K562 (cell line): ENCODE data around the gene GRPEL2. TPM values are rescaled to one million over a fixed set of nuclear protein-coding genes. Genes with fewer than 3 reads are reported as not detected.

Experiments used
- FOXO4 ChIP-seq: fragments of 450-650 bp; formaldehyde crosslinking; IDR thresholded peaks from 2 replicates; pipeline ENCODE4 v1.4.0; 2020; ENCODE audit warnings: mild to moderate bottlenecking, moderate library complexity
- HDAC1 ChIP-seq, 2 experiments: fragments of 450-650 bp; IDR thresholded peaks; 2 replicates each; pipeline ENCODE4 v1.6.1; 2016 to 2017; ENCODE audit warnings: inconsistent platforms in 1 of 2, mild to moderate bottlenecking in 1 of 2, moderate library complexity in 1 of 2
- HDAC3 ChIP-seq: fragments of 450-650 bp; IDR thresholded peaks from 2 replicates; pipeline ENCODE4 v1.6.1; 2018; ENCODE audit warnings: borderline replicate concordance, mild to moderate bottlenecking, moderate library complexity; ENCODE audit not compliant: partially characterized antibody
- KDM4B ChIP-seq, 2 experiments: fragments of 450-650 bp in 1 of 2; sonication (generic) in 1 of 2; IDR thresholded peaks; 2 replicates each; pipeline ENCODE4 v1.6.1; 2016 to 2017; ENCODE audit warnings: borderline replicate concordance in 2 of 2, antibody characterized with exemption in 1 of 2, low read depth in 1 of 2, mild to moderate bottlenecking in 1 of 2
- KDM5B ChIP-seq: fragments of 200-600 bp; sonication (generic); IDR thresholded peaks from 2 replicates; pipeline ENCODE4 v1.6.1; 2012; ENCODE audit warnings: low read depth, mild to moderate bottlenecking, moderate library complexity, low read length, control low read depth, inconsistent platforms; ENCODE audit not compliant: insufficient replicate concordance
- RB1 ChIP-seq: fragments of 450-650 bp; IDR thresholded peaks from 2 replicates; pipeline ENCODE4 v1.6.1; 2017; ENCODE audit warnings: low read depth, mild to moderate bottlenecking
- RBBP5 ChIP-seq: fragments of 200-600 bp; sonication (generic); IDR thresholded peaks from 2 replicates; pipeline ENCODE4 v1.6.1; 2012; ENCODE audit warnings: borderline replicate concordance, mild to moderate bottlenecking, low read length, control low read depth, inconsistent platforms; ENCODE audit not compliant: insufficient read depth, poor library complexity, severe bottlenecking
- RBFOX2 ChIP-seq: fragments of 200-400 bp; formaldehyde crosslinking; IDR thresholded peaks from 2 replicates; pipeline ENCODE4 v1.6.1; 2017; ENCODE audit warnings: low read depth, mild to moderate bottlenecking, low read length, moderate library complexity
- SFPQ ChIP-seq: fragments of 200-400 bp; formaldehyde crosslinking; IDR thresholded peaks from 2 replicates; pipeline ENCODE4 v1.6.1; 2017; ENCODE audit warnings: mild to moderate bottlenecking, low read depth, low read length, moderate library complexity
- TAF9B ChIP-seq: fragments of 450-650 bp; IDR thresholded peaks from 2 replicates; pipeline ENCODE4 v1.6.1; 2018; ENCODE audit warnings: mild to moderate bottlenecking; ENCODE audit not compliant: partially characterized antibody
- TARDBP ChIP-seq: fragments of 450-650 bp; IDR thresholded peaks from 2 replicates; pipeline ENCODE4 v1.6.1; 2016
- TBL1XR1 ChIP-seq, 2 experiments: IDR thresholded peaks; 2 replicates each; pipeline ENCODE4 v1.6.1; 2012; ENCODE audit warnings: improper control_type of control experiment in 2 of 2, low read length in 2 of 2, mild to moderate bottlenecking in 1 of 2
- TCF7L2 ChIP-seq: fragments of 150-350 bp; IDR thresholded peaks from 2 replicates; pipeline ENCODE4 v1.6.1; 2016; ENCODE audit warnings: low read depth, mild to moderate bottlenecking, low read length, moderate library complexity
- TCFL5 ChIP-seq: fragments of 250-450 bp; sonication (Bioruptor Pico); conservative IDR thresholded peaks from 2 replicates; pipeline ENCODE4 v1.6.1; 2021; ENCODE audit warnings: mild to moderate bottlenecking, moderate library complexity, matching md5 sums
- THAP12 ChIP-seq: fragments of 250-450 bp; sonication (Bioruptor Pico); IDR thresholded peaks from 2 replicates; pipeline ENCODE4 v1.9.0; 2021; ENCODE audit warnings: mild to moderate bottlenecking, inconsistent platforms
- THRAP3 ChIP-seq: fragments of 450-650 bp; IDR thresholded peaks from 2 replicates; pipeline ENCODE4 v1.6.1; 2016; ENCODE audit warnings: mild to moderate bottlenecking, inconsistent platforms, borderline replicate concordance
- TRIM24 ChIP-seq, 2 experiments: fragments of 450-650 bp; IDR thresholded peaks; 2 replicates each; pipeline ENCODE4 v1.6.1; 2016
- XRCC3 ChIP-seq: fragments of 450-650 bp; IDR thresholded peaks from 2 replicates; pipeline ENCODE4 v1.6.1; 2017; ENCODE audit warnings: mild to moderate bottlenecking, moderate library complexity
- ZBTB26 ChIP-seq: fragments of 450-650 bp; formaldehyde crosslinking; IDR thresholded peaks from 2 replicates; pipeline ENCODE4 v1.4.0; 2022; ENCODE audit warnings: missing genetic modification characterization
- ZNF146 ChIP-seq: IDR thresholded peaks from one replicate; pipeline ENCODE4 v1.6.1; 2018; ENCODE audit warnings: missing compliant biosample characterization; ENCODE audit not compliant: unreplicated experiment
- ZNF212 ChIP-seq: fragments of 450-650 bp; formaldehyde crosslinking; IDR thresholded peaks from 2 replicates; pipeline ENCODE4 v1.4.0; 2020; ENCODE audit warnings: mild to moderate bottlenecking
- ZNF253 ChIP-seq: fragments of 250-450 bp; sonication (Bioruptor Pico); conservative IDR thresholded peaks from 2 replicates; pipeline ENCODE4 v1.6.1; 2021; ENCODE audit warnings: mild to moderate bottlenecking
- ZNF445 ChIP-seq: fragments of 250-450 bp; sonication (Bioruptor Pico); IDR thresholded peaks from 2 replicates; pipeline ENCODE4 v1.4.0; 2020; ENCODE audit warnings: low read depth, mild to moderate bottlenecking, moderate library complexity
- polyA plus RNA-seq, 8 experiments: library from polyadenylated mRNA; depleted of rRNA in 4 of 8; stranded (reverse) in 5 of 8; unstranded in 3 of 8; fragments of >200 nt; fragmentation: Nextera tagmentation in 2 of 8; fragmentation: Illumina TruSeq in 1 of 8; extraction: Ambion mirVana in 2 of 8; extraction: Trizol in 1 of 8; gene quantifications; 2 replicates each; pipeline versions ENCODE4 v1.2.1 to v1.2.3, GENCODE V29; 2011 to 2014; ENCODE audit warnings: inconsistent platforms in 1 of 8, missing spikeins in 1 of 8
- total RNA-seq, 7 experiments: library from RNA; depleted of rRNA in 6 of 7; stranded (reverse); fragments of >200 nt in 6 of 7; fragmentation: Illumina TruSeq in 2 of 7; extraction: Trizol in 2 of 7; gene quantifications; 2 replicates each; pipeline versions ENCODE4 v1.2.1 to v1.2.3, GENCODE V29; 2011 to 2021; ENCODE audit warnings: low replicate concordance in 1 of 7

GRPEL2 gene
- total and polyA plus RNA-seq, 9 of the 15 experiments (the other 6 are each of a cell fraction or from before 2014, with no cell fraction given), result 11.2 to 40.5 (median 25.8) TPM

GRCh38 chr5:149320791-149321330 is 24.4 kb upstream of the GRPEL2 start (continued):
- TF ChIP-seq THAP12, result no peak
- no peak for TF ChIP-seq TBL1XR1 (IDR thresholded peaks at IDR 0.05; ENCODE audit: low read length in 2 of 2)
- TF ChIP-seq TARDBP, result no peak
- TF ChIP-seq KDM4B (IDR thresholded peaks at IDR 0.05; ENCODE audit: borderline replicate concordance in 2 of 2, low read depth in 1 of 2), result no peak
- no peak for TF ChIP-seq FOXO4 (CRISPR knock-in tag)
- peak; percentile 71 to 75 for TF ChIP-seq TRIM24 (IDR thresholded peaks at IDR 0.05)
- TF ChIP-seq KDM5B, result no peak
- TF ChIP-seq RBFOX2, result no peak
- no peak for TF ChIP-seq ZNF146 (CRISPR knock-in tag)
- no peak for TF ChIP-seq ZNF445 (CRISPR knock-in tag)
- TF ChIP-seq SFPQ, result no peak
- peak; percentile 71 for TF ChIP-seq HDAC3
- TF ChIP-seq XRCC3, result no peak
- no peak for TF ChIP-seq ZBTB26 (CRISPR knock-in tag)
- TF ChIP-seq TCF7L2, result no peak
- TF ChIP-seq RB1, result no peak
- TF ChIP-seq RBBP5, result no peak
- no peak for TF ChIP-seq ZNF212 (CRISPR knock-in tag)
- no peak for TF ChIP-seq ZNF253 (CRISPR knock-in tag)
- no peak for TF ChIP-seq THRAP3
- no peak for TF ChIP-seq TCFL5 (CRISPR knock-in tag)
- TF ChIP-seq HDAC1 (IDR thresholded peaks at IDR 0.05), result peak in 1 of 2 experiments; percentile 85; a peak in 2 of 4 replicates
- TF ChIP-seq TAF9B, result peak; percentile 78
